HG02571 (cell line): ENCODE results near the gene IFT43.
"Not testable (repeated sequence)": the region's sequence is repeated elsewhere in the genome, so short reads cannot be mapped to it uniquely, and the experiment has no call there.

ENCODE experiments used
- ATAC-seq: cut with Tn5 transposase; IDR thresholded peaks from one replicate; pipeline ENCODE4 v1.9.1; 2021; ENCODE audit warnings: mild to moderate bottlenecking, moderate library complexity; ENCODE audit not compliant: unreplicated experiment

IFT43 gene

DNA sequence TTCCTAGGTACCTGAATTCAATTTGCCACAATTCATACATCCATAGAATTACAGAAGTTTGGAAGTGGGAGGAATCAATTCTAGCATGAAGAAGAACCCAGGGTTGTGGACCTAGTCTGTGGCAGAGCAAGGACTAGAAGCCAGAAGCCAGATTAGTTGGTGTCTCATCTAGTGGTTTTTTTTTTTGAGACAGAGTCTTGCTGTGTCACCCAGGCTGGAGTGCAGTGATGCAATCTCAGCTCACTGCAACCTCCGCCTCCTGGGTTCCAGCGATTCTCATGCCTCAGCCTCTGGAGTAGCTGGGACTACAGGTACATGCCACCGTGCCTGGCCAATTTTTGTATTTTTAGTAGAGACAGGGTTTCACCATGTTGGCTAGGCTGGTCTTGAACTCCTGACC, 24.1 kb downstream of the IFT43 start:
- not testable (repeated sequence) for ATAC-seq

DNA sequence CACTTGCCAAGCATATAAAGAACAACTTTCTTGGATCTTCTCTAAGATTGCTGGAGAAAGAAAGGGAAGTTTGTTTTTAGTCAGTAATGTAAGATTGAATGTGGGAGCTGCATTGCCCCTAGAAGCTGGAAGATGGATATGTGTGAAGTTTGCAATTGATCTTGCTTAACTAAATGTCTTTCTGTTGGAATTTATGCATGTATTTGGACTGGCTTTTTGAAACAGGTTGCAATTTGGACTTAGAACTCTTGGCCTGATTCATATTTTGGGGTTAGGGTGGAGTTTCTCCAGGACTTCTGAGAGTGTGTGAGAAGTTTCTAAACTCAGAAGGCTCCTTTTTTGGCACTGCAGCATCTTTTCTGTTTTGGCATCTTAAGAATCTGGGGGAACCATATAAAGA, 26.4 kb downstream of the IFT43 start:
- ATAC-seq: no peak

DNA sequence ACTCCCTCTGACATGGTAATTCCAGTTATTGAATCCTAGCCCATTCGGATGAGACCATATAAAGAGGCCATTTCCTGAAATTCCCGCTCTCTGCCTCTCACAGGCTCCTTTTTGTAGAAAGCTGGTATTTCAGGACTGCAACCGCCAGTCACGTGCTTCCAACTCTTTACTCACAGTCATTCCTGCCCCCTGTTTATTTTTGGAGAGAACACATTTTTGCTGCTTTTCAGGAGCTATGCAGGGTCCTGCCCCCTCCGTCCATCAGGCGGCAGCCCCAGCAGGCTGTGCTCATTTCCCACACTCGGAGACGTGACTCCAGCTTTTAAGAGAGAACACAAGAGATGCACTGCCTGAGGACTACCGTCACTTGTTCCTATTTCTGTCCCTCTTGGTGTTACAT, 26.8 kb downstream of the IFT43 start:
- no peak for ATAC-seq

DNA sequence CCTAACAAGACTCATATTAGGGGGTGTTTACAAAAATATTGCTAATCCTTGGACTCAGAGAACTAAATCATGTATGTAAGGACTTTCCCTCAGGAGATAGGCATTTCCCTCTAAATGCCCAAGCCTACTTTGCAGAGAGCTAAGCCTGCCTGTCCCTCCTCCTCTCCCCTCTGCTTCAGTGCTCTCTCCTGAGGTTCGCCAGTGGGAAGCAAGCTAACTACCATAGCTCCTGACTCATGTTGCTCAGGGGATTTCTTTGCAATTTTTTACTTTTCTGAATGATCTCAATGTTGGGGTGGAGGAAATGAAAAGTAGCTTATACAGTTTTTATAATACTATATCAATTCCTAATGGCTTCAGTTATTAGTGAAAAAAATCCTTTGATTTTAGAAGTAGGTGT, 29.6 kb downstream of the IFT43 start:
- no peak for ATAC-seq

DNA sequence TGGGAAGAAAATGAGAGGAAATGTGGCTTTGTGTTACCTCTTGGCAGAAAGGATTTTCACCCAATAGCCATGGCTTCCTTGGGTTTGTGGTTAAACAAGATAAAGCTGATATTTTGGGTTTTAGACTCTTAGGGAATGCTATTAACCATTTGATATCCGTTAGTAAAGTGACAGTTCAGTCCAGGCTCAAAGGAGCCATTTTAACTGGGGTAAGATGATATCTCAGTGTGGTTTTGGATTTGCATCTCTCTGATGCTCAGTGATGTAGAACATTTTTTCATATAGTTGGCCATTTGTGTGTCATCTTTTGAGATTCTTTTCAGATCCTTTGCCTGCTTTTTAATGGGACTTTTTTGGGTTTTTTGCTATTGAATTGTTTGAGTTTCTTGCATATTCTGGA, 30.1 kb downstream of the IFT43 start:
- no peak for ATAC-seq

DNA sequence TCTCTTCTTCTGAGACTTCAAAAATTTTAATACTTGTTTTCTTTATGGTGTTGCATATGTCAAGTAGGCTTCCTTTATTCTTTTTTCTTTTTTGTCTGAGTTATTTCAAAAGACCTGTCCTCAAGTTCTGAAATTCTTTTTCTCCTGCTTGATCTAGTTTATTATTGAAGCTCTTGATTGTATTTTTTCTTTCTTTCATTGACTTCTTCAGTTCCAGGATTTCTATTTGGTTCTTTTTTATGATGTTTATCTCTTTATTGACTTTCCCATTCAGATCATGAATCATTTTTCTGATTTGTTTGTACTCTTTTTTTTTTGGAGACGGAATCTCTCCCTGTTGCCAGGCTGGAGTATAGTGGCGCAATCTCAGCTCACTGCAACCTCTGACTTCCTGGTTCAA, 34.1 kb downstream of the IFT43 start:
- ATAC-seq: no peak

DNA sequence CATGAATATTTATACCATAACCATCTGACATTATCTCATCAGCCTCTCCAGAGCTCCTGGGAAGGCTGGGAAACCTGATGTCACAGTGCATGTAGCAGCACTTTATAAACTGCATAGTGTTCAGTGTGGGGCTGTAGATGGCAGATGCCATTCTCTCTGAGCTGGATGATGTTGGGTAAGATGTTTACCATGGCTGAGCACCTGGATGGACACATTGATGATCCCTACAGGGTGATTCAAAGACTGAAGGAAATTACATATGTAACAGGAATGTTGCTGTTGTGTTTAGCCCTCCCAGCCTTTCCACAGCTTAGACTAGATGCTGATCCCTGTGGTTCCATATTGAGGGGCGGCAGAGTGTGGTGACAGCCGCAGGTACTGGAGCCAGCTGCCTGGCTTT, 37.4 kb downstream of the IFT43 start:
- no peak for ATAC-seq

DNA sequence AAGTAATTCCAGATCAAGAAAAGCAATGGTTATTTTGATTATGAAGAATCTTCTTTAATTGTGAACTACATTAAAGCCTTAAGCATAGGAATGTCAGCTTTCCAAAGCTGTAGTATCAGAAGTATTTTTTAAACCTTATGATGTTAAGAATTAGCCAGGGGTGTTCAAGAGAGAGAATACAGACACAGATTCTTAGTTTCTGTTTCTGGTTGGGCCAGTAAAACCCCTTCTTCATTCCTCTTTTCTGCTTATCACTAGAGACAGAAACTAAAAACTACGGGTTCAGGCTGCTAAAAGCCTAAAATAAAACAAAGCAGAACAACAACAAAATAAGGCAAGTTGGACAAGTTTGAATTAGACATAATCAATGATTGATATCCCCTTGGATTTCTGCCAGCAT, 38.2 kb downstream of the IFT43 start:
- ATAC-seq: no peak

DNA sequence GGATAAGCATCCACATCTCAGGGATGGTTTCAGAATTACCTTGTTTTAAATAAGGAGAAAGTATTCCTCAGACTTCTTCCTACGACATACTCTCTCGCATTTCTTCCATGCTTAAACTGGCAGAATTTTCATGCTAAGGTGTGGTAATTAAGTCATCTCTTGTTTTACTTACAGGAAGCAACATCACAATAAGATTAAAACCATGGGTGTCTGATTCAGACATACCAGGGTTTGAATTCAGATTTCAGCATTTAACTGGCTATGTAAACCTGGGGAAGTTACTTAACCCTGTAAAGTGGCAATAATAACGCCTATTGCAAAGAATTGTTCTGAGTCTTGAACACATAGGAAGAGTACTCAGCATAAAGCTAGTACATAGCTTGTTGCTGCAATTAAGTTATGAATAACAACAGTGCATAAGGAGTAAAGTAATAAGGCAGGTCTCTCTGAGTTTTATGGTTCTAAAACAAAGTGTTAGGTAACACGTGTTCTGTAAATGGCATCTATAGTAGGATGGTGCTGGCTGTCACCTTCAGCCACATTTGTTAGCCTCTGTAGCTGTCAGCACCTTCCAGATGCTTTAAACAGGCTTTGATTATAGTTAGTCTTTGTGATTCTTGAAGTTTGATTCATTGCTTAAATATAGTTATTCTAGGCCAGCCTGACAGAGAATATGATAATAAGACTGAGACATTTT, 38.8 kb downstream of the IFT43 start:
- no peak for ATAC-seq

DNA sequence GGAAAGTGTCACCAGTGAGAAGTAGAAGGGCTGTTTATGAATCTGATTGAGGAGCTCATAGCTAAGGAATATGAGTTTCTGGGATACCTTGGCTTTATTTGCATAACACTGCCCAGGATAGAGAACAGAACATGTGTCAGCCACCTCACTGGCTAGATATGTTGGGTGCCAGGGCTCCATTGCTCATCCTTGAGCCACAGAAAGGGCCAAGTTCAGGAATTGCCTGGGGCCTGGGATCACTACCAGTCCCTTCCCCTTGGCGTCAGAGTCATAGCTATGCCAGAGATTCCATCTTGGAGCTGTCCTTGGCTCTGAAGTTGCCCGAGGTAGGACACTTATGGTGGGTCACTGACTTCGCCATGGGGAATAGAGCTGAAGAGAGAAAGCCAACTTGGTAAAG, 49.0 kb downstream of the IFT43 start:
- no peak for ATAC-seq

DNA sequence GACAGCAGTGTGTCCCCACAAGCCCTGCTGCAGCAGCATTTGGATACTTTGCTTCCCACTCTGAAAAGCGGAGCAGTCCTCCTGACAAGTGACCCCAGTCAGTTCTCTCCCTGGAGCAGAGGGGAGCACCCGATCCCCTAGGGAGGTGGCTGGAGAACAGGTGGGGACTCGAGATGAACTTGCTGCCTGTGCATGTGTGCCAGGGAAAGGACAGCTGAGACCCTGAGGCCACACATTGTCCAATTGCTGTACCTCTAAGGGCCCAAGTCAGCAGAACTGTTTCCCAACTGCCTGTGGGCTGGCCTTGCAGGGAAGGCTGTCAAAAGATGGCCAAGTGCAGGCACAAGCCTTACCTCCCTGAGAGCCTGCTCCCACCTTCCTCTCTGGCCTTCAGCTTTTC, 55.1 kb downstream of the IFT43 start:
- no peak for ATAC-seq

DNA sequence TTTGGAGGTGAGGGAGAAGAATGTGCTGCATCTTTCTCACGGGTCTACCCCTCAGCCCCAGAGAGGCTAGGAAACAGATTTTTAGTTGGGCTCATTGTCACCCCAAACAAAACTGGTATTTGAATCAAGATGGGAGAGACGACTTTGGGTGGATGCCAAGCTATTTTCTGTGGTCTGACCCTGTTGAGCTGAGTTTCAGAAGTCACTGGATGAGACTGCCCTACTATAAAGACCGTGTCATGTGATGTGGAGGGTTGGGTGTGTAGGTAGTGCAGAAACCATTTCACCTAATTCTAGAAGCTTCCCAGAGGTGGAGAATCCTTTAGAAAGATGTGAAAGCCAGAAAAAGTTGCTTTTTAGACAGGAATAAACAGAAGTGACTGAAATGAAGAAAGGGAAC, 60.2 kb downstream of the IFT43 start:
- no peak for ATAC-seq

DNA sequence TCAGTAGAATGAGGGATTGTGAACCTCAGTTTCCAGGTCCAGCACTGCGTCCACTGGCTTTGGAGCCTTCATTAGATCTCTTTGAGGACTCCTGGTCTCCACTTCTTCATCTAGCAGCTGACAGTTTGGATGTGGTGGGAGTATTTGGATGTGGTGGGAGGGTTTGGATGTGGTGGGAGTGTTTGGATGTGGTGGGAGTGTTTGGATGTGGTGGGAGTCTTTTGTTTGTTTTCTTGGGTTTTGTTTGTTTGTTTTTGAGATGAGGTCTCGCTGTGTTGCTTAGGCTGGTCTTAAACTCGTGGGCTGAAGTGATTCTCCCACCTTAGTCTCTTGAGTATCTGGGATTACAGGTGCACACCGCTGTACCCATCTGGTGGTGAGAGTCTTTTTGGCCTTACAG, 64.7 kb downstream of the IFT43 start:
- ATAC-seq: no peak

DNA sequence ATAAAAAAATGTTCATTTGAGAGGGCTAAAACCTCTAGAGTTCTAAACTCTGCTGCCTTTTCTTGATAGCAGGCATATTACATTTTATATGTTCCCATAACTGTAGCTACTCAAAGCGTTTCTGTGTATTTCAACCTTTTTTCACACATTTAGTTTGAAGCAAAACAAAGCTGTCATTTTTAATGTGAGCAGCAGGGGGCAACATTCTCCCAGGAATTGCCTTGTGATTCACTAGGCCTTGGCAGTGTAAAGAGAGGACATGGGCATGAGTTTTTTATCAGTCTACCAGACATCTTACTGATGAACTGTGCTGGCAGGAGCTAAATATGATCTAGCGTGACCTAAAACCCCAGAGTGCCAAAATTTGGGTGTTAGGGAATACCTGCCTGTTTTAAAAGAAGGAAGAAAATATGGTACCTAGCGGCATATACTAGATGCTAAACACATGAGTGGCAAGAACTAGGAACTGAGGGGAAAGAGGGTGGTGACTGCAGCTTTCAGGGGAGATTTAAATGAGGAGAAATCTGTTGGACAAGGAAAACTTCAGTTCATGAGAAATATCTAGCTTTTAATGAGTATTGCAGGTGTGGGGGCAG, 65.3 kb downstream of the IFT43 start:
- ATAC-seq: no peak

DNA sequence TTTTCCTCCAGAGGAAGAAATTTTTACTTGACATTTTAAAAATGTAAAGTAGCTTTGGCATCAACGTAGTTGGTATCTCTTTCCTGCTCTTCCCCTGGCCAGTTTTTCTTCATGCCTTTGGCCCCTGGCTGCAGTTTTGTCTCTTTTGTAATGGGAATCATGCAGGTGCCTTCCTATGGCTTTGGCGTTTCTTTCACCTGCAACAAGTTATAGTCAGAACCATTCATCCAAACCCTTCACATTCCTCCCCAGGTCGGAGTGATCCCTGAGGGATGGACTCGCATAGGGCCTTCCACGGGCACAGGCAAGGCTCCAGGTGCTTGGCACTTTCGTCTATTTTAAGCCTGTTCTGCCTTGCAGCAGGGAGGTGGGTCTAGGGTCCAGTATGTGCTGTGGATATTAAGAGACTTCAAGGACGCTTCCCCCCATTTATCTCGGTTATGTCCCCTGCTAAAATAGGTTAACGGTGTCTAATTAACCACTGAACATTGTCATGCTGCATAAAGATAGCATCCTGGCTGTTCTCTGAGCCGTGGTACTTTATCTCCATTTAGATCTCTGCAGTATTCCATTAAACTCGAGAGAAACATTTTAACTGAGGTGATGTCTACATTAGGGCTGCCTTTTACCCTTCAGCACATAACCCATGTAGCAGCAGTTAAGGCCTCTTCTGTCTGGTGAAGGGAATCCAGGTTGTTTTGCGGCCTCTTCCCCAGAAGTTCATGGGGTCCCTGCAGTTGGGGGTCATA, 66.3 kb downstream of the IFT43 start:
- no peak for ATAC-seq

DNA sequence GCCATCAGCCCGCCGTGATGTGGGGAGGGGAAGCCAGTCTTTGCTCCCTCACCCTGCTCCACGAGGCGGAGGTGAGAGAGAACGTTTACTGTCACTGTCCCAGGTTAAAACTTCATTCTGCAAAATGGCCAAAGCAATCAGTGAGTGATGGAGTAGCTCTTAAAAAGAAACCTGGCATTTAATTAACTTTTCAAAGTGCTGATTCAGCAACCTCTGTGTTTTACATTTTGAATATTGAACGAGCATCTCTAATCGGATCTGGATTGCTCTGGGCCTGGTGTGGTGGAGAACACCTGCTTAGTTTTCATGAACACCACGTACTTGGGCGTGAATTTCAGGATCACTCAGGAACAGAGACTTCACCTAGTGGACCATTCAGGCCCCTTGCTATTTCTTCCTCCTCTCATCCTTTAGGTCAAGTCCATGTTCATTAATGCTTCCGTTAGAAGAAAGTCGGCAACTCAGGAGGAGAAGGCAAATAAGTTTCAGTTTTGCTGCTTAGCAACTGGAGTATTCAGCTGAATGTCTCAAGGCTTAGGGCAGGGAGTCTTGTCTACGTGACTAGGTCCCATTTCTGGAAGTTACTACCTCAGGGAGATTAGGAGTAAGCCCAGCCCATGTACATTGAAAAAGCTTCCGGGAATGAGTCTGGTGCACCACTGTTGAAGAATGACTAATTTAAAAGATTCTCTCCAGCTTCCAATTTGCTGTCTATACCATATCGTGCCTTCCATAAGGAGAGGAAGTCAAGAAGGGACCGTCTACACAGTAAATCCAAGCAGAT, 68.2 kb downstream of the IFT43 start:
- ATAC-seq: no peak

DNA sequence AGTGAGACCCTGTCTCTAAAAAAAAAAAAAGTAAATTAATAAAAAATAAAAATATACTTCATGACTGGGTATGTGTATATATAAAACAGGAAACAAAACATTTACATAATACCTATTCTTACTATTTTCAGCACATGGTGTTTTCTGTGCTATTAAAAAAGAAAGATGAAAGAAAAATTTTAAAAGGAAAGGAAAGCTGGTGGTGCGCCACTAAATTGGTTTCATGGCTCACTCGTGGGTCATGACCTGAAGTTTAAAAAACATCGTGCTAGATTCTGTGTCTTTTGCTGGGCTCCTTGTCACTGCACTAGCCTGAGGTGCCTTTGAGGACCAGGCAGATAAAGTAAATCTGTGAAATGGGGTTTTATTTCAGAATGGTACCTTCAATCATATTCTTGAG, 69.8 kb downstream of the IFT43 start:
- no peak for ATAC-seq

DNA sequence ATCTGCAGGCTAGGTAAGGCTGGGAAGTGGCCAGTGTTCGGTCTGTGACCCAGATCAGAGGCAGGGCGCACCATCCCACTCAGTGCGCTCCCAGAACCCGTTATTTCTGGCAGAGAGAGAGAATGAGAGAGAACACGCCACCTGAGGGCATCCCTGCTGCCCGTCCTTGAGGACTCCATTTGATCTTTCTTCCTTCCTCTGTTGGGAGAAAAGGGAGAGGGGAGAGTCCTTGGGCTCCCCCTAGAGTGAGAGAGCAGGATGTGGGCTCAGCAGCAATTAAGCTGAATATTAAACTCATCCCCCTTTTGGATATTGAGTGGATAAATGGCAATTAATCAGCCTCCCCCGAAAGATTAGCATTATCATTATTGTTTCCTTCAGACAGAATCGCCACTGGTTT, 70.6 kb downstream of the IFT43 start:
- ATAC-seq: no peak

DNA sequence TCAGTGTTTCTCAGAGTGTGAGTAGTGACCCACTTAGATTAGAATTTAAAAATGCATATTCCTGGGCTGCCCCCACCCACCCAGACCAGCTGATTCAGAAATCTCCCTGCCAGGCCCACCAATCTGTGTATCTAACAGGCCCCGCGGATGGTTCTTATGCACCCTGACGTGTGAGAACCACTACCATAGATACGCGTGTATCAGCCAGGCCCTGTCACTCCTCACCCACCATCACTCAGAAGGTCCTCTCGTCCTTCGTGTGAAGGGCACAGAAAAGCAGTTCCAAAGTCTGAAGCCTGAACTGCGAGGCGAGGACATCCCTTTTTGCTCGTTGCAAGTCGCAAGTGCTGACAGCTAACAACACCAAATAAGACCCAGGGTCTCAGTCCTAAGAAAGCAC, 72.4 kb downstream of the IFT43 start:
- ATAC-seq: no peak

DNA sequence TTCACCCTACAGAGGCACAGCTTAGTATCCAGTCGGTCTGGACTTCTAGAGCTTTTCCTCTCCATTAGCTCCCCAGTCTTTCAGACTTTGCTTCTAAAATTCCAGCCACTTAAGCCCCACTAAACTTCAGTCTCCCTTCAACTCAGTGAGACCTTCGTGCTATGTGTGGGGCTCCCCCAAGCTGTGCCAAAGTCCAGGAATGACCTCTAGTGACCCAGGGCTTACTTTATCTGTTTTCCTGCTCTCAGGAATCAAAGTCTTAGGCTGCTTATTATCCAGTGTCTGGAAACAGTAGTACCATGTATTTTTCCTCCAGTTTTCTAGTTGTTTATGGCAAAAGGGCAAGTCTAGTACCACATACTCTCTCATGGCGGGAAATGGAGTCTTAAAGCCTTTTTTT, 77.8 kb downstream of the IFT43 start:
- no peak for ATAC-seq

DNA sequence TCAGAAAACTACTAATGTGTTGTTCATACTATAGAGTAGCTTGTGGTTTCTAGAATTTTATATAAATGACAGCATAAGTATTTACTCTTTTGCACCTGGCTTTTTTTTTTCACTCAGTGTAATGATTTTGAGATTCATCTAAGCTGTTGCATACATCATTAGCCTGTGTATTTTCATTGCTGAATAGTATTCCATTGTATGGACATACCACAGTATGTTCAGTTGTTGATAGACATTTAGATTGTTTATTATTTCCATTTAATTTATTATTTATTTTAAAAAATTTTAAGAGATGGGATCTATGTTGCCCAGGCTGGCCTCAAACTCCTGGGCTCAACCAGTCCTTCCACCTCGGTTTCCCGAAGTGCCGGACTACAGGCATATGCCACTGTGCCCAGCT, 80.0 kb downstream of the IFT43 start:
- ATAC-seq: no peak

DNA sequence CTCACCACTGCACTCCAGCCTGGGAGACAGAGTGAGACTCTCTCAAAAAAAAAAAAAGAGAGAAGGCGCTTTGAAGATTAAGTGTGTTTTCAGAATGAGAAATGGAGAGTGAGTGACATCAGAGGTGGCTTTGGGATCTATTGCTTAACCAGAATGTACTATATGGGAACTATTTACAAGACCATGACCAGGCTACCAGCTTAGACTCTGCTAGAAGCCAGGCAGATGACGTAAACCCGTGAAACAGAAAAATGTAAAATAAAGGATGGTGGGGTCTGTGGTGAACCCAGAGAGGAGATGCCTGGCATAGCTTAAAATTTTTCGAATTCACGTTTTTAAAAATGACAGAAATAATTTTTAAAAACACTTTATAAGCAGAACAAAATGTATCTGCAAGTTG, 82.0 kb downstream of the IFT43 start:
- ATAC-seq: no peak
